HS-5 (cell line): ENCODE data around the gene PLPPR3.
"Not testable (repeated sequence)": the region's sequence is repeated elsewhere in the genome, so short reads cannot be mapped to it uniquely, and the experiment has no call there.

Experiments
- DNase-seq: peaks from one replicate; pipeline ENCODE4 v3.0.0-alpha.2; 2012; ENCODE audit warnings: low read depth

The PLPPR3 gene

DNA sequence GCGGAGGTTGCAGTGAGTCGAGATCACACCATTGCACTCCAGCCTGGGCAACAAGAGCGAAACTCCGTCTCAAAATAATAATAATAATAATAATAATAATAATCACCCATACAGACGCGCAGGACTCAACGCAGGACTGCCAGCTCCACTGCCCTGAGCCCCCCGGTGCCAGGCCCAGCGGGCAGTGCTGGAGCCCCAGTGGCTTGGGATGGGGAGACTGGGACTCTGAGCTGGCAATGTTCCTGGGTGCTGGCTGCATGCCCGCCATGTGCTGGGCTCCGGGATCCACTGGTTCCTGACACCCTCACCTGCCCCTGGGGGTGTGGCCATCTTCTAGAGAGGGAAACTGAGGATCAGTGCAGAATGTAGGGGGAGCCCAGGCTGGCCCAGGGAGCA lies 5.6 kb upstream of the PLPPR3 start:
- no peak for DNase-seq

DNA sequence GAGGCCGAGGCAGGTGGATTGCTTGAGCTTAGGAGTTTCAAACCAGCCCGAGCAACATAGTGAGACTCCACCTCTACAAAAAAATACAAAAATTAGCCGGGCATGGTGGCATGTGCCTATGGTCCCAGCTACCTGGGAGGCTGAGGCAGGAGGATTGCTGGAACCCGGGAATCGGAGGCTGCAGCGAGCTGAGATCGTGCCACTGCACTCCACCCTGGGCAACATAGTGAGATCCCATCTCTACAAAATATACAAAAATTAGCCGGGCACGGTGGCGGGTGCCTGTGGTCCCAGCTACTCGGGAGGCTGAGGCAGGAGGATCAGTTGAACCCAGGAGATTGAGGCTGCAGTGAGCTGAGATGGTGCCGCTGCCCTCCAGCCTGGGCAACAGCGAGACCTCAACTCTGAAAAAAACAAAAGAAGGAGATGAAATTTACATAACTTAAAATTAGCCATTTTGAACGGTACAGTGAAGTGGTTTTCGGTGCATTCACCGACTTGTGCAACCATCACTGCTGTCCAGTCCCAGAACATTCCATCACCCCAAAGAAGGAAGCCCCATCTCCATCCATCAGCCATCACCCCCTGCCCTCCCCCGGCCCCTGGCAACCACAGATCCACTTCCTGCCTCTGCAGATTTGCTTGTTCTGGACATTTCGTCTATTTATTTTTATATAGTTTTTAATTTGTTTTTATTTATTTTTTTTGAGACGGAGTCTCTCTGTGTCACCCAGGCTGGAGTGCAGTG lies 4.3 kb upstream of the PLPPR3 start:
- no peak for DNase-seq

DNA sequence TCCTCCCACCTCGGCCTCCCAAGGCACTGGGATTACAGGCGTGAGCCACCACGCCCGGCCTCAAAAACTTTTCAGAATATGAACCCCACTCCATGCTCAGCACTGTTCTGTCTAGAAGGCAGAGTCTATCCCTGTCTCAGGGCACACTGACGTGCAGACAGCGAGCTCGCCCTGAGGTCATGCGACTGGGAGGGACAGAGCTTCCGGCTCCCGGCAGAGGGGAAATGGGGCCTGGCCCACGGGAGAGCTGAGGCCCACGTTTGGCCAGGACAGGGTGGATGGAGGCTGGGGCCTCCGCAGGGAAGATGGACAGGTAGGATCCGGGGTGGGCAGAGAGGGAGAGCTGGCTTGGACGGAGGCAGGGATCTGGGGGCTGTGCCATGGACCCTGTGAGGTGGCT lies 3.1 kb upstream of the PLPPR3 start:
- no peak for DNase-seq

DNA sequence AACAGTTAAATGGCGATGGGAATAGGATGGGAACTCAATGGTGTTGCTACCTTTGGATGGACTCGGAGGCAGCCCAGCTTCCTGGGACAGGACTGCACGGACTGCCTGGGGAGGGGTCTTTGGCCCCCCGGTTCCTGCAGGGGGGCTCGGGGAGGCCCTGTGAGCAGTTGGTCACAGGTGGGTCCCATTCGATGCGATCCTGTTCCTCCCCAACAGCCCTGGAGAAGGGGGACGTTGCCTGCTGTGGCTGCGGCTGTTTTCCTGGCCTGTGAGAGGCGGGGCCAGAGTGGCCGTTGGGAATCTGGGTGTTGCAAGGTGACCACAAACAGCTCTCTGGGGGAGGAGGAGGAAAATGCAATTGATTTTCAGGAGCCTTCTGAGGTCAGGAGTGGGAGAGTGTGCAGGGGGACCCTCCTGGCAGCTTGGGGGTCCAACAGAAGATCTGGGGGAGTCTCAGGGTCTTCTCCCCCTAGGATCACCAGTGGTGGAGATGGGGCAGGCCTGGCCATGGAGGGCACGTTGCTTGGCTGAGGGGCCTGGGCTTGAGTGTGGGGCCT lies 1.9 kb upstream of the PLPPR3 start:
- DNase-seq, result no peak

- DNase-seq, result no peak
These were observed 427 bp downstream of the PLPPR3 start for GRCh38 chr19:821231-821824.

DNA sequence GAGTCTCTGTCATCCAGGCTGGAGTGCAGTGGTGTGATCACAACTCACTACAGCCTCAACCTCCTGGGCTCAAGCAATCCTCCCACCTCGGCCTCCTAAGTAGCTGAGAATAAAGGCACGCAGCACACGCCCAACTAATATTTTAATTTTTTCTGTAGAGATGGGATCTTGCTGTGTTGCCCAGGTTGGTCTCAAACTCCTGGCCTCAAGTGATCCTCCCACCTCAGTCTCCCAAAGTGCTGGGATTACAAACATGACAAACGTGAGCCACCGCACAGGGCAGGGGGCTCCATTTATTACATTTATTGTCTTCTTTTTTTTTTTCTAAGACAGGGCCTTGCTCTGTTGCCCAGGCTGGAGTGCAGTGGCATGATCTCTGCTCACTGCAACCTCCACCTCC lies 1.5 kb downstream of the PLPPR3 start:
- DNase-seq, result not testable (repeated sequence)

- no peak for DNase-seq
These were observed 5.3 kb downstream of the PLPPR3 start for GRCh38 chr19:816500-816857.

GRCh38 chr19:815775-816499 lies 5.8 kb downstream of the PLPPR3 start:
- DNase-seq, result no peak

DNA sequence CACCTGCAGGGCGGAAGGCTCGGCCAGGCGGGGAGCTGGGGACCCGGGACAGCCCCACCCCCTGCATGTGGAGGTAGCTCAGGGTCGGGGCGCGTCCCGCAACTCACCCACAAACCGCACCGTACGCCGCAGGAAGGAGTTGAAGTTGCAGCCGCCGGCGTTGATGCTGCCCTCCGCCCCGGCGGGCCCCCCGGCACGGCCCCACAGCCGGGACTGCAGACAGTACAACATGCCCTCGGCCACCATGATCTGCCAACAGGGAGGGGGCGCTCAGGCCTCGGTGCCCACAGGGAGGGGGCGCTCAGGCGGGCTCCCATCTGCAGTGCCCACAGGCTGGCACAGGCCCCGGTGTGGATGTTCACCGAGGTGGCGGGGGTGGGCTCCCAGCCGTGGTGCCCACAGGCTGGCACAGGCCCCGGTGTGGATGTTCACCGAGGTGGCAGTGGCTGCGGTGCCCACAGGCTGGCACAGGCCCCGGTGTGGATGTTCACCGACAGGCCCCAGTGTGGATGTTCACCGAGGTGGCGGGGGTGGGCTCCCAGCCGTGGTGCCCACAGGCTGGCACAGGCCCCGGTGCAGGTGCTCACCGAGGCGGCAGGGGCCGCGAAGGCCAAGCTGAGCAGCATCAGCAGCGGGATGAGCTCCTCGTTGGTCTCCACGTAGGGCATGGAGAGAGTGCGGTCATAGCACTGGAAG lies 6.5 kb downstream of the PLPPR3 start:
- DNase-seq, result no peak

- DNase-seq, result no peak
These were observed 7.3 kb downstream of the PLPPR3 start for GRCh38 chr19:814152-815078.

DNA sequence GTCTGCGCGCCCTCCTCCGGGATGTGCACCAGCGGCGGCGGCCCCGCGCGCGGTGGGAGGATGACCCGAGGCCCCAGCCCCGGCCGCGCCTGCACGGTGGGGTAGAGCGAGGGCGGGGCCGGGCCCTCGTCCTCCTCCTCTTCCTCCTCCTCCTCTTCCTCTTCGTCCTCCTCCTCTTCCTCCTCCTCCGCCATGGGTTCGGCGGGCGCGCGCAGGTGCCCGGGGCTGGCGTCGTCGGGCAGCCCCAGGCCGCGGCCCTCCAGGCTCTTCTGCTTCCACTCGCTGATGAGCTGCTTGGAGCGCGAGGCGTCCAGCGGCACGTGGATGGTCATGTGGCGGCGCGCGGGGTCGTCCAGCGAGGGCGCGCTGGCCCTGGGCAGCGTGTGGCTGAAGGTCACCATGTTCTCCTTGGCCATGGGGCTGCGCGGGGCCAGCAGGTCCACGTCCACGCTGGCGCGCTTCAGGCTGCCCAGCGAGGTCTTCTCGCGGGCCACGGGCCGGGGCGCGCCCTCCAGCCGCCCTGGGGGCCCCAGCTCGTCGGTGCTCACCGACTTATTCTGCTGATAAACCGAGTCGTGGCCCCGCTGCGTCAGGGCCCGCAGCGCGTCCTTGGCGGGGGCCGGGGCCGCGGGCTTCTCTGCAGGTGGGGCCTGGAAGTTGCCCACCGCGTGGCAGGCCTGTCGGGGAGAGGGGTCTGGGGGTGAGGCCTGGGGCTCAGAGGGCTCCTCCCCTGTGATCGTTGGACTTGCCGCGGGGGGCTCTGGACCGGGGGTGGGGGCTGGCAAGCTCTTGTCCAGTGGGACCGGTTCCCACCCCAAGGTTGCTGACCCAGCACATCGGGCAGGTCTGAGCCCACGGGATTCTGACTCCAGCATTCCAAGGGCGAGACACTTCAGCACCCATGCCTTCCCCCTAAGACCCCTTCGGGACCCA lies 8.3 kb downstream of the PLPPR3 start:
- DNase-seq, result no peak

GRCh38 chr19:812747-813218 lies 9.0 kb downstream of the PLPPR3 start:
- DNase-seq, result no peak

DNA sequence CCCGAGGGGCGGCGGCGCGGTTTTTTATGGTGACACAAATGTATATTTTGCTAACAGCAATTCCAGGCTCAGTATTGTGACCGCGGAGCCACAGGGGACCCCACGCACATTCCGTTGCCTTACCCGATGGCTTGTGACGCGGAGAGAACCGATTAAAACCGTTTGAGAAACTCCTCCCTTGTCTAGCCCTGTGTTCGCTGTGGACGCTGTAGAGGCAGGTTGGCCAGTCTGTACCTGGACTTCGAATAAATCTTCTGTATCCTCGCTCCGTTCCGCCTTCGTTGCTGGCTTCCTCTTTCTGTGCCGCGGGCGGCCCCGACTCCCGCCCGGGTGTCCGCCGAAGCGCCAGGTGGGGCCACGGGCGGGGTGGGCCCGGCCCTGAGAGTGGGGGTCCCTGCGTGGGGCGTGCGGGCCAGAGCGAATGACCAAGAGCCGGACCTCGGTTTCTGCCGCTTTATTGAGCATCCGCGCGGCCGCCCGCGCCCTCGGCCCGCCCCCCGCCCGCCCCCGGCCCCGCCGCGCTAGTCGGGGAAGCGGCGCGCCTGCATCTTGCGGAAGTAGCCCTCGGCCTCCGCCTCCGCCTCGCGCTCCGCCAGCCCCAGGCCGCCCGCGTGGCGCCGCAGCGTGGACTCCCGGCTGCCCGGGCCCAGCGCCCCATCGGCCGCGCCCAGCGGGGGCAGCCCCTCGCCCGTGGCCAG lies 9.6 kb downstream of the PLPPR3 start:
- DNase-seq, result no peak

- DNase-seq, result no peak
These were observed 10.2 kb downstream of the PLPPR3 start for GRCh38 chr19:811506-812048.

GRCh38 chr19:810883-811489 lies 10.8 kb downstream of the PLPPR3 start:
- no peak for DNase-seq

- no peak for DNase-seq
These were observed 11.5 kb downstream of the PLPPR3 start for GRCh38 chr19:810077-810855.

DNA sequence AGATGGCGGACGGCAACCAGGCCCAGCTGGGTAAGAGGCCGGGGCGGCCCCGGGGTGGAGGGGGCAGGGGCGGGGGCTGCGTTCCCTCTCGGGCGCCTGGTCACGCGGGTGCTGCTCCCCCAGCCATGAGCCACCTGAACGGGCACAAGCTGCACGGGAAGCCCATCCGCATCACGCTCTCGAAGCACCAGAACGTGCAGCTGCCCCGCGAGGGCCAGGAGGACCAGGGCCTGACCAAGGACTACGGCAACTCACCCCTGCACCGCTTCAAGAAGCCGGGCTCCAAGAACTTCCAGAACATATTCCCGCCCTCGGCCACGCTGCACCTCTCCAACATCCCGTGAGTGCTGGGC lies 13.4 kb downstream of the PLPPR3 start:
- no peak for DNase-seq
